ENCODE results near the gene ITLN2. TPM values are rescaled to one million over a fixed set of nuclear protein-coding genes. Genes with fewer than 3 reads are reported as not detected.
A peak's percentile ranks its signal among the peaks of the same experiment; 100 is the strongest.

Gene ITLN2
- 3.8 TPM in 1 of 2 replicates, not detected in the other for total RNA-seq (ENCODE audit: low replicate concordance)

DNA sequence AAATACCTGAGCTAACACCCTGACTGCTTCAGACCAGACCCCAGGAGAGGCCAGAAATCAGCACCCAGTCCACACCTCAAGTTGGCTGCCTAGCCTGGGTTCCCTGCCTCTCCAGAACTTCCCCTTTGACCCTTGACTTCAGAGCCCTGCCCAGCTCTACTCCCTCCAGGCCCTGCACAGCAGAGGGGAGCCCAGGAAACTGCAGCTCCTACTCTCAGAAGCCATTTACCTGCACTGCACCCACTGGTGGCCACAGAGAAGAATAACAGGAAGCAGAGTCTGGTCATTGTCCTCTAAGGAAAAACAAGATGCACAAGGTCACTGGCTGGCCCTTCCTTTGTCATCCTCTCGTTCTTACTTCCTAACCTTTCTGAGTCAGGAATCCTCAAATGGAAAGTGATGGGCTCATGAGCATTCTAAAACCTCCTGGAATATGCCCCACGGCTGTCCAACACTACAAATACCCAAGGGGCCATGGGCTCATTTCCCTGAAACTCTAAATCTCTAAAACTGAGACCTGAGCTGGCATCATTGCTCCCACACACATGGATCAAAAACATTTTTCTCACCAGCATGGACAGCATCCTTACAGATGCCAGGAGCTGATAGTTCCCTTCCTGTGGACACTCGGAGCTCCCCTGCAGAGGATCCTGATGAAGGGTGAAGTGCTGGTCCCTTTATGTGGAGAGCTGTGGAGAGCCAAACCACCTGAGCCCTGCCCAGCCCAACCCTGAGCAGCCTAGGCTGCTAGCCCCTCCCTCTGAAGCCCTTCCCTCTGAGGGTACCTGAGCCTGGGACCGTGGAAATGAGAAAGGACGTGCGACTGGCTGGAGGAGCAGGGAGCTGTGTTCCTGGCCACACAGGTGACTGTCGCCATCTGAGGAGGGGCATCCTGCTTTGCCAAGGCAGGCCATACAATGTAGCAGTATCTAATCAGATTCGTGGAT is at the start of gene ITLN2:
Gene ITLN2 (minus strand): TSS at position 652 of the 947 bp plus-strand sequence. CDS start 68 bp downstream, at position 584.
- no peak within 1 kb of the TSS for H3K4me3 ChIP-seq (ENCODE audit: low read depth, low read length)
- TF ChIP-seq, protein P1, sequence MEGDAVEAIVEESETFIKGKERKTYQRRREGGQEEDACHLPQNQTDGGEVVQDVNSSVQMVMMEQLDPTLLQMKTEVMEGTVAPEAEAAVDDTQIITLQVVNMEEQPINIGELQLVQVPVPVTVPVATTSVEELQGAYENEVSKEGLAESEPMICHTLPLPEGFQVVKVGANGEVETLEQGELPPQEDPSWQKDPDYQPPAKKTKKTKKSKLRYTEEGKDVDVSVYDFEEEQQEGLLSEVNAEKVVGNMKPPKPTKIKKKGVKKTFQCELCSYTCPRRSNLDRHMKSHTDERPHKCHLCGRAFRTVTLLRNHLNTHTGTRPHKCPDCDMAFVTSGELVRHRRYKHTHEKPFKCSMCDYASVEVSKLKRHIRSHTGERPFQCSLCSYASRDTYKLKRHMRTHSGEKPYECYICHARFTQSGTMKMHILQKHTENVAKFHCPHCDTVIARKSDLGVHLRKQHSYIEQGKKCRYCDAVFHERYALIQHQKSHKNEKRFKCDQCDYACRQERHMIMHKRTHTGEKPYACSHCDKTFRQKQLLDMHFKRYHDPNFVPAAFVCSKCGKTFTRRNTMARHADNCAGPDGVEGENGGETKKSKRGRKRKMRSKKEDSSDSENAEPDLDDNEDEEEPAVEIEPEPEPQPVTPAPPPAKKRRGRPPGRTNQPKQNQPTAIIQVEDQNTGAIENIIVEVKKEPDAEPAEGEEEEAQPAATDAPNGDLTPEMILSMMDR (IDR thresholded peaks at IDR 0.05; ENCODE audit: insufficient read depth, low read length), result peak; percentile 66
- DNase-seq (ENCODE audit: low read depth), result peak; percentile 27

DNA sequence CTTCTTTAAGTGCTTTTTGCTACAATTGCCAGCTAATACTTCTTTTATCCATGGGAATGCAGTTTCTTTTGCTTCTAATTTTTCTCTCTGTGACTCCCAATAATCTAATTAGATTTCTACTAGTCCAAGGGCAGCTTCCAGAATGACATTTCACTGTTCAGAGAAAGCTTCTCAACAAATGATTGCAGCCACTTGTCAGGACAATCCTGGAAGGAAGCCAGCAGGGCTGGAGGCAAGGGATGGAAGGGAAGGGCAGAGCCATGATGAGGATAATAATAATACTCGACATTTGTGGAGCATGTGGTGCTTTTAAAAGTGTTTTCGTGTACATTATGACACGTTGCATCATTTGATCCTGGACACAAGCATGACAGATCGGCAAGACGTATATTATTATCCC is 46.9 kb upstream of the ITLN2 start:
- H3K4me3 ChIP-seq (ENCODE audit: low read depth, low read length), result no peak overlapping the region
- DNase-seq (ENCODE audit: low read depth), result no peak
- TF ChIP-seq, protein P1 (IDR thresholded peaks at IDR 0.05; ENCODE audit: insufficient read depth, low read length), result no peak

DNA sequence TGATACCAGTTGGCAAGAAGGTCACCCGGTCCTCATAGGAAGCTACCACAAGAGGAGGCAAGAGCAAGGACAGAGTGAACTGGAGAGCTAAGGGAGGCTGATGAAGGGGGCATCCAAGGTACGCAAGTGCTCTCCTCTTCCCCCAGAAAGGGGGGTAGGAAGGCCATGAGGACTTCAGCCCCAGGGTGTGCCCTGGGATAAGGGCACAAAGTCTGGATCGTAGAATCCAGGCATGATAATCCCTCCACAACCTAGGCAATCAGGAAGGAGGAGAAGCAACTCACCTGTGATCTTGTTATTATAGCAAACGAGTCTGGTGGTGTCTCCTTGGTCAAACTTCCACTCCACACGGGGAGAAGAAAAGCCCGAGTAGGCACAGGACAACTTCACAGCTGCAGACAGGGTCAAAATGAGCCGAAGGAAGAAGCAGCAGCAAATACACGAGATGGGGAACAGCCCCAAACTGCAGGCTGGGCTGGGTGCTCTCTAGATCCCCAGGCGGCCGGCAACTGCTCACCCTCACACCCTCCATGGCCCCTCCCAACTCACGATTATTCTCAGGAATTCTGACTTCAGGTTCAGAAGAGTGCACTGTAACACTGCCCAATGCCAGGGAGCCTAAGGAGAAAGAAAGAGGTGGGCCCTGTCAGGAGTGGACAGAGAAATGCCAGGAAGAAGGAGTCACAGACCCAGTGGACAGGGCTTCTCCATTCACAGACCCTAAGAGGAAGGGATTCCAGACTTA is 46.3 kb upstream of the ITLN2 start:
- H3K4me3 ChIP-seq (ENCODE audit: low read depth, low read length), result no peak overlapping the region
- TF ChIP-seq, protein P1 (IDR thresholded peaks at IDR 0.05; ENCODE audit: insufficient read depth, low read length), result no peak
- DNase-seq (ENCODE audit: low read depth), result no peak

DNA sequence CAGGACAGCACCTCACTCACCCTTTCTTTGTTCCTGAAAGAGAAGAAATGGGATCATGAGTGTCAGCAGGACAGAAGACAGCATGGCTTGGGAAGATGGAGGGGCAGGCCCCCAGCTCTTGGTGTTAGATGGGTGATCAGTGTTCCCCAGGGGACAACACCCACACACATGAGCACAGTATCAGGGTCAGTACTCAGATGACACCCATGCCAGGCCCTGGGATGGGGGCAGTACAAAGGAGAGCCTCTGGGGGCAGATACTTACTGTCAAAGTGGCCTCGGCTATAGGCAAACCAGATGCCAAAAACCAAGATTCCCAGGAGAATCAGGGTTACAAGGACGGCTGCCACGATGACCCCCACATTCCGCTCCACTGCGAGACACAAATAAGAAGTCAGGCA is 44.8 kb upstream of the ITLN2 start:
- no peak for DNase-seq (ENCODE audit: low read depth)
- H3K4me3 ChIP-seq (ENCODE audit: low read depth, low read length), result no peak overlapping the region
- TF ChIP-seq, protein P1 (IDR thresholded peaks at IDR 0.05; ENCODE audit: insufficient read depth, low read length), result no peak

DNA sequence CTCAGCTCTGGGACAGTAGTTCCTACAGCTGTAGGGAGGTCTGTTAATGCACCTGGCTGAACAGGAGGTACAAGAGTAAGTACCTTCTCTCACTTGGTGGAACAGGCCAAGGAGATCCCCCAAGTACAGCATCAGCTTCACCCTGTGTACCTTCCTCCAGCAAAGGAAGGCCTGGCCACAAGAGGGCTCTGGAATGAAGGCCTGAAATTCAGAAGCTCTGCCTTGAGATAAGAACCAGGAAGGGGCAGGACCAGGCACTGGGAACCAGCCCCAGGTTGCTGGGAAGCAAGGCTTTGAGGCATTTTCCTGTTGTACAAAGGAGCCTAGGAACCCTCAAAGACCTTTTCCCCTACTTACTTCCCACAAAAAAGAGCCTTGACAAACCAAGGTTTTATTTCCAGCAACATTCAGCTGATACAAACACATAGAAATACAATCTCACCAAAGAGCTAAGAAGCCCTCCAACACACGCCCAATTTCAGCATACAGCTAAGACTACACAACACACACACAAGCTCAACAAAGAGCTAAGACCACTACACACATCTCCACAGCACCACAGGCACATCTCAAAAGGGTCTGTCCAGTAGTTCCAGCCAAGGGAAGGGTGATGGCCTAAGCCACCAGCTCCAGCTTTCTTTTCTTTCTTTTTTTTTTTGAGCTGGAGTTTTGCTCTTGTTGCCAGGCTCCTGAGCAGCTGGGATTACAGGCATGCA is 42.9 kb upstream of the ITLN2 start:
- DNase-seq (ENCODE audit: low read depth), result peak; percentile 76
- TF ChIP-seq, protein P1 (IDR thresholded peaks at IDR 0.05; ENCODE audit: insufficient read depth, low read length), result peak; percentile 84
- H3K4me3 ChIP-seq (ENCODE audit: low read depth, low read length), result no peak overlapping the region

DNA sequence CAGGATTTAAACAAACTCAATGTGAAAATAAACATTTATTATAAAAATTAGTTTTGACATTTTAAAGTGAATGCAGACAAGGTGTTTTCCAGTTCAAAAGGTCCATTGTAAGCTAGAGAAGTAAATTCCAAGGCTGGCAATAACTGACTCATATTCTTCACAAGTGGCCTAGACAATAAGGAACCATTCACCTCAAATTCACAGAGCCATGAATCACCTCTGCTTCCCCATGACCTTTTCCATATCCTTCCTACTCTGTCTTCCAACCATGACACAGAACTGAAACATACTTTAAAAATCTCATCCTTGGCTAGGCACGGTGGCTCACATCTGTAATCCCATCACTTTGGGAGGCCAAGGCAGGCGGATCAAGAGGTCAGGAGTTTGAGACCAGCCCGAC is 41.6 kb upstream of the ITLN2 start:
- TF ChIP-seq, protein P1 (IDR thresholded peaks at IDR 0.05; ENCODE audit: insufficient read depth, low read length), result no peak
- H3K4me3 ChIP-seq (ENCODE audit: low read depth, low read length), result no peak overlapping the region
- peak; percentile 47 for DNase-seq (ENCODE audit: low read depth)
